ENCODE data around the gene FRMPD3. TPM values are rescaled to one million over a fixed set of nuclear protein-coding genes. Genes with fewer than 3 reads are reported as not detected.

FRMPD3 gene
- total and polyA plus RNA-seq, 2 donors = 0.09 TPM

DNA sequence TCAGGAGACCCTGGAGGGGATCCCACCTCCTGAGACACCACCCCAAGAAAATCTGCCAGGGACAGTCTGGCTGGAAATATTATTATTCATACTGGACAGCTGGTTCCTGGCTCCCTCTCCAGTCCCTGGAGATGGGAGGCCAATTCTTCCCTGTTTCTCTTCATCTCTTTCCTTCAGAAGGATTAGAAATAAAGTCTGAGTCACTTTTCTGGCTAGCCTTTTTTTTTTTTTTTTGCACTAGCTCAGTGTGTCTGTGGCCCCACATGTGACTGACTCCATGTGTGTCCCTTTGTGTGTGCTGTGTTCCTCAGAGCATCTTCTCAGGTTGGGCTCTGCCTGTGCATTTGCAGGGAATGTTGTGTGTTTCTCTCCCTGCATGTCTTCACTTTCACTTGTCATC is 1.8 kb upstream of the FRMPD3 start:
- DNase-seq (ENCODE audit: low read depth in 6 of 9, low spot score in 9 of 9) = no peak
- Histone ChIP-seq H3K27me3 (ENCODE audit: control insufficient read depth in 2 of 2, insufficient read depth in 1 of 2, low read length in 1 of 2) (peaks cover 8 to 55% of the 10 kb centered on the region in 2 donors), H3K9me3 (ENCODE audit: control insufficient read depth in 2 of 2, insufficient read depth in 1 of 2, low read length in 1 of 2) (no peaks in the 10 kb centered on the region), H3K36me3 (ENCODE audit: control insufficient read depth in 2 of 2, insufficient read depth in 2 of 2, low read length in 1 of 2) (no peaks in the 10 kb centered on the region), H3K27ac (ENCODE audit: low read depth in 1 of 2, low read length in 1 of 2) (no peak overlapping the region), H3K4me3 (ENCODE audit: low read length in 2 of 2) (no peak overlapping the region), H3K4me1 (ENCODE audit: control insufficient read depth in 2 of 2, insufficient read depth in 2 of 2, low read length in 2 of 2) (no peaks in the 10 kb centered on the region)

DNA sequence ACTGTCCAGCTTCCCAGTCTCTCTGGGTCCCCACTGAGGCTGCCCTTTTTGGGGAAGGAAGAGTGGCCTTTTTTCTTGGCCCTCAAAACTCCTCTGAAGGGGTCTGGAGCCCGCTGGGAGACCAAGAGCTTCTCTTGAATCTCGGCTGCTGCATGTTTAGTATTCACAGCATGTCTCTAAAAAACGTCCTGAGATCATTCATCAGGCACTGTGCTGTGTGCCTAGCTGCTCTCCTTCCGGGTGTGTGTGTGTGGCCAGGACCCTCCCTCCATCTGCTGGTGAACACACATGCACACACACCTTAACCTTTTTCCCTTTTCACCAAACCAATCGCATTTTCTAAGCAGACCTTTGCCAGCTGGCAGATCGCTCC is 841 bp upstream of the FRMPD3 start:
- Histone ChIP-seq H3K9me3 (ENCODE audit: control insufficient read depth in 2 of 2, insufficient read depth in 1 of 2, low read length in 1 of 2) (no peaks in the 10 kb centered on the region), H3K27ac (ENCODE audit: low read depth in 1 of 2, low read length in 1 of 2) (no peak overlapping the region), H3K27me3 (ENCODE audit: control insufficient read depth in 2 of 2, insufficient read depth in 1 of 2, low read length in 1 of 2) (peaks cover 8 to 53% of the 10 kb centered on the region in 2 donors), H3K4me3 (ENCODE audit: low read length in 2 of 2) (no peak overlapping the region), H3K4me1 (ENCODE audit: control insufficient read depth in 2 of 2, insufficient read depth in 2 of 2, low read length in 2 of 2) (no peaks in the 10 kb centered on the region), H3K36me3 (ENCODE audit: control insufficient read depth in 2 of 2, insufficient read depth in 2 of 2, low read length in 1 of 2) (no peaks in the 10 kb centered on the region)
- 15% methylated on average over 6 of the region's 6 CpGs for WGBS
- DNase-seq (ENCODE audit: low read depth in 6 of 9, low spot score in 9 of 9) = no peak

DNA sequence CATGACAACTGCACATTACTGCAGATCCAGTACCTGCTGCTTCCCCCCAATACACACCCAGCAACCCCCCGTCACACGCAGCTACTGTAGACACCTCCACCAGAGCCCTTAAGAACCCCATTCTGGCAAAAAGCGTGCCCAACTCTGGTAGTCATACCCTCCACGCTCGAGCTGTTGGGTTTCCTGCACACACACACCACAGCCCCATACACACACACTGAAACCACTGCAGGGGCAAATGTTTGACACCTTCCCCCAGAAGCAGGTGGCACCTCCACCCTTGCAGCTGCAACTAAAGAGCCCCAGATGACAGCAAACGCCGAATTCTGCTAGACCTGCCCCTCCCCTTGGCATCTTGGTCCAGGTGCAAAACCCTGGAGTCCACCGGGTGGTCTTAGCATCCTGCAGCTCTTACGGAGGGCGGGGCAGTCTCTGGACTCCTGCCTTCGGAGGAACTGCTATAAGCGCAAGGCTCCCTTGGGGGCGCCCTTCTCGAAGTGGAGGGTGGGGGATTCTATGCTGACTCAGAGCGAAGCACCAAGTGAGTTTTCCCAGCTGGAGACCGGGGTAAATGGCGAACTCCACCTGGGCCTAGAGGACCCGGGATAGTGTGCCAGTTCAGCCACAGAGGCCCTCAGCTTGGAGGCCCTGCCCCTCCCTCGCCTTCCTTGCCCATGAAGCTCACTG is 1.5 kb downstream of the FRMPD3 start:
- peak in 1 of 9 donors; percentile 2 for DNase-seq (ENCODE audit: low read depth in 6 of 9, low spot score in 9 of 9)
- H3K27ac ChIP-seq (ENCODE audit: low read depth in 1 of 2, low read length in 1 of 2) = no peak overlapping the region
- no peaks in the 10 kb centered on the region for H3K9me3 ChIP-seq (ENCODE audit: control insufficient read depth in 2 of 2, insufficient read depth in 1 of 2, low read length in 1 of 2)
- WGBS = 7% methylated on average over 19 of the region's 19 CpGs
- H3K27me3 ChIP-seq (ENCODE audit: control insufficient read depth in 2 of 2, insufficient read depth in 1 of 2, low read length in 1 of 2) = peaks cover 8 to 50% of the 10 kb centered on the region in 2 donors
- H3K4me1 ChIP-seq (ENCODE audit: control insufficient read depth in 2 of 2, insufficient read depth in 2 of 2, low read length in 2 of 2) = no peaks in the 10 kb centered on the region
- no peaks in the 10 kb centered on the region for H3K36me3 ChIP-seq (ENCODE audit: control insufficient read depth in 2 of 2, insufficient read depth in 2 of 2, low read length in 1 of 2)
- H3K4me3 ChIP-seq (ENCODE audit: low read length in 2 of 2) = no peak overlapping the region

DNA sequence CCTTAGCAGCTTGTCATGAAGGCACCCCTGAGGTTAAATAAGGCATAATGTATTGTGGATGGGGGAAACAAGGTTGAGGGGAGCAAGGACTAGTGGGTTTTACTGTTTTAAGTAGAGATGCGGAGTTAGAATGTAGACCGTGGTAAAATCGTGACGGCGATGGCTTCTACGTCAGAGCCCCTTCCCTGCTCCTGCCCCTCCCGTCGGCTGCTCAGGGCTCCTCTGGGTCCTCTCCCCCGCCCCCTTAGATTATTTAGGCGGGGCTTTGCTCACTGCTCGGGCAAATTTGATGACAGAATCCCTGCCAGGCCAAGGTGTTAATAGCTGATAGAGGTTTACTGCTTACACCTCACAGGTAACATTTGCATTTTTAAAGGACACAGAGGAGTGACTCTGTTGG is 2.3 kb downstream of the FRMPD3 start:
- H3K36me3 ChIP-seq (ENCODE audit: control insufficient read depth in 2 of 2, insufficient read depth in 2 of 2, low read length in 1 of 2) = no peaks in the 10 kb centered on the region
- H3K4me1 ChIP-seq (ENCODE audit: control insufficient read depth in 2 of 2, insufficient read depth in 2 of 2, low read length in 2 of 2) = no peaks in the 10 kb centered on the region
- peaks cover 8 to 50% of the 10 kb centered on the region in 2 donors for H3K27me3 ChIP-seq (ENCODE audit: control insufficient read depth in 2 of 2, insufficient read depth in 1 of 2, low read length in 1 of 2)
- H3K9me3 ChIP-seq (ENCODE audit: control insufficient read depth in 2 of 2, insufficient read depth in 1 of 2, low read length in 1 of 2) = no peaks in the 10 kb centered on the region
- H3K4me3 ChIP-seq (ENCODE audit: low read length in 2 of 2) = no peak overlapping the region
- WGBS = 13% methylated on average over 11 of the region's 11 CpGs
- no peak overlapping the region for H3K27ac ChIP-seq (ENCODE audit: low read depth in 1 of 2, low read length in 1 of 2)
- DNase-seq (ENCODE audit: low read depth in 6 of 9, low spot score in 9 of 9) = no peak

DNA sequence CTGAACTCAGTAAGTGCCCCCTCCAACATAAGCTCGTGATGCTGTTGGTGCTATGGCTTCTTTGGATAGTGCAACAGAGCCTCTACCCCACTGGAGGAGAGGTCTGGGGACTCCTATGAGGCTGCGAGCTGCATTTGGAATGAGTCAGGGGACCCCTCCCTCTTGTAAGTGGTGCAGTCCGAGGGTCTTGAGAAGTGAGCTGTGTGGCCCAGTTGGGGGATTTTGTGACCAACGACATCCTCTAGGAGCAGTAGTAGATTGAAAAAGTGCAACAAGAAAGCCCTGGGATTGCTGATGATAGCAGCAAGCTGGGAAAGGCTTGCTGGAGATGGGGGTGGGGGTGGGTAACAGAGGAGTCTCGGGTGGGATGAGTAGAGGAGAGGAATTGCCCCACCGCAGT is 3.1 kb downstream of the FRMPD3 start:
- WGBS = 41% methylated on average over 6 of the region's 6 CpGs
- Histone ChIP-seq H3K9me3 (ENCODE audit: control insufficient read depth in 2 of 2, insufficient read depth in 1 of 2, low read length in 1 of 2) (no peaks in the 10 kb centered on the region), H3K4me3 (ENCODE audit: low read length in 2 of 2) (no peak overlapping the region), H3K27ac (ENCODE audit: low read depth in 1 of 2, low read length in 1 of 2) (no peak overlapping the region), H3K36me3 (ENCODE audit: control insufficient read depth in 2 of 2, insufficient read depth in 2 of 2, low read length in 1 of 2) (no peaks in the 10 kb centered on the region), H3K4me1 (ENCODE audit: control insufficient read depth in 2 of 2, insufficient read depth in 2 of 2, low read length in 2 of 2) (no peaks in the 10 kb centered on the region), H3K27me3 (ENCODE audit: control insufficient read depth in 2 of 2, insufficient read depth in 1 of 2, low read length in 1 of 2) (peaks cover 8 to 46% of the 10 kb centered on the region in 2 donors)
- DNase-seq (ENCODE audit: low read depth in 6 of 9, low spot score in 9 of 9) = no peak

DNA sequence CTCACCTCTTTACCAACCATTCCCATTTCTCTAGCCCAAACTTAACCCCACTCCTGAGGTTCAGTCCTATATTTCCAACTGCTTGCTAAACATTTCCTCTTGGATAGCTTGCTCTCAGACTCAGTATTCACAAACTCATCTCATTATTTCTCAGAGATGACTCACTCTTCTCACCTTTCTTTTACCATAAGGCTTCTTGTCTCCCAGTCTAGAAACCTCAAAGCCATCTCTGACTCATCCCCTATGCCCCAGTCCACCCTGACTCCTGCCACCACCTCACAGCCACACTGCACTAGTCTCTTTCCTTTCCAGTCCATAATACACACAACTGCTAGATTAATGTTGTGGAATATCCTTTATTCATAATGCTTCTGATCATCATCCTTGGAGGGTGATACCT is 4.8 kb downstream of the FRMPD3 start:
- Histone ChIP-seq H3K4me1 (ENCODE audit: control insufficient read depth in 2 of 2, insufficient read depth in 2 of 2, low read length in 2 of 2) (no peaks in the 10 kb centered on the region), H3K27ac (ENCODE audit: low read depth in 1 of 2, low read length in 1 of 2) (no peak overlapping the region), H3K27me3 (ENCODE audit: control insufficient read depth in 2 of 2, insufficient read depth in 1 of 2, low read length in 1 of 2) (peaks cover 8 to 29% of the 10 kb centered on the region in 2 donors), H3K4me3 (ENCODE audit: low read length in 2 of 2) (no peak overlapping the region), H3K36me3 (ENCODE audit: control insufficient read depth in 2 of 2, insufficient read depth in 2 of 2, low read length in 1 of 2) (no peaks in the 10 kb centered on the region), H3K9me3 (ENCODE audit: control insufficient read depth in 2 of 2, insufficient read depth in 1 of 2, low read length in 1 of 2) (no peaks in the 10 kb centered on the region)
- no peak for DNase-seq (ENCODE audit: low read depth in 6 of 9, low spot score in 9 of 9)

DNA sequence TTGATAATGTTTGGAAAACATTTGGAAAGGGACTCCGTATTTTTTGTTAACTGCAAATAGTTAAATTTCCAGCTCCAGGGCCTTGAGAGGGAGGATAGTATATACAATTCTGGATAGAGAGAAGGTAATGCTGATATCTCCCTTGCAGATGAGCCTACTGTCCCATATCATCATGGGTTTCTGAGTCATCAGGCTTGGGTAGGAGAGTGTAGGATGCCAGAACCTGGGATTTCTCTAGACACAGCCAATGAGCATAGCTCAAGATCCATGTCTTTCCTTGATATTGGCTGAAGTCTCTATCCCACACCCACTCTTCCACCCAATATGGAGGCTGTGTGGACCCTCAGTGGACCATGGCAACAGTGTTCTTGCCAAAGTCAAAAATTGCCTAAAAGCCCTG is 7.8 kb downstream of the FRMPD3 start:
- WGBS = 100% methylated on average over 1 of the region's 1 CpG
- DNase-seq (ENCODE audit: low read depth in 6 of 9, low spot score in 9 of 9) = no peak
- no peaks in the 10 kb centered on the region for H3K36me3 ChIP-seq (ENCODE audit: control insufficient read depth in 2 of 2, insufficient read depth in 2 of 2, low read length in 1 of 2)
- no peaks in the 10 kb centered on the region for H3K4me1 ChIP-seq (ENCODE audit: control insufficient read depth in 2 of 2, insufficient read depth in 2 of 2, low read length in 2 of 2)
- no peak overlapping the region for H3K27ac ChIP-seq (ENCODE audit: low read depth in 1 of 2, low read length in 1 of 2)
- H3K9me3 ChIP-seq (ENCODE audit: control insufficient read depth in 2 of 2, insufficient read depth in 1 of 2, low read length in 1 of 2) = no peaks in the 10 kb centered on the region
- peaks cover 0 to 4% of the 10 kb centered on the region in 2 donors for H3K27me3 ChIP-seq (ENCODE audit: control insufficient read depth in 2 of 2, insufficient read depth in 1 of 2, low read length in 1 of 2)
- no peak overlapping the region for H3K4me3 ChIP-seq (ENCODE audit: low read length in 2 of 2)

DNA sequence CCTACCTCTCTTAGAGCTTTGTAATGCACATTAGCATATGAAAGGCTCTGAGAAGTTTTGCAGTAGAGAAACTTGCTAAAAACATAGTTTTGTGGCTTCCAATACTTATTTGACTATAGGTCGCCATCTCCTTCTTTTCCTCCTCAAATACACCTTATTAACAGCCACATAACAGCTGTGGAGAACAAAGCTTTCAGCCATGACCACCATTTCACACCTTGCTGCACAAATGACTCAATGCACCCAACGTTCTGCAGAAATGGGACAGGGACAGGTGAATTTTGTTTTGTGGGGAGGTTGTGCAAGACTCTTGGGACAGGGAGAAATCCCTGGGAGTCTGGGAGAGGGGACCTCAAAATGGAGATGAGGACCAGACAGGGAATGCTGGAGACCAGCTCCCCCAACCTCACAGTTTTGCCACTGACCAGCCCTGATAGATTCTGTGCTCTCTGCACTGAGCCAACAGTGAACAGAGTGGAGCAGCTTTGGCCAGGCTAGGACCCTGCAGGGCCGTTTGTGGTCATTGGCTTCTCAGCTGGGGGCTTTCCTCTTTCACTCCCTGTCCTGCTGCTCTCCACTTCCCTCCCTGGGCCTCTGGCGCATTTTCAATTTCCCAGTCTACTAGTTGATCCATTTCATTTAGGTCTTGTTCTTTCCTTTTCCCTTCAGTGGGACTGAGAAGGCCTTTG is 16.6 kb downstream of the FRMPD3 start:
- no peak overlapping the region for H3K4me3 ChIP-seq (ENCODE audit: low read length in 2 of 2)
- no peak overlapping the region for H3K27ac ChIP-seq (ENCODE audit: low read depth in 1 of 2, low read length in 1 of 2)
- no peaks in the 10 kb centered on the region for H3K36me3 ChIP-seq (ENCODE audit: control insufficient read depth in 2 of 2, insufficient read depth in 2 of 2, low read length in 1 of 2)
- WGBS = 66% methylated on average over 4 of the region's 4 CpGs
- no peak for DNase-seq (ENCODE audit: low read depth in 6 of 9, low spot score in 9 of 9)
- no peaks in the 10 kb centered on the region for H3K27me3 ChIP-seq (ENCODE audit: control insufficient read depth in 2 of 2, insufficient read depth in 1 of 2, low read length in 1 of 2)
- no peaks in the 10 kb centered on the region for H3K9me3 ChIP-seq (ENCODE audit: control insufficient read depth in 2 of 2, insufficient read depth in 1 of 2, low read length in 1 of 2)
- H3K4me1 ChIP-seq (ENCODE audit: control insufficient read depth in 2 of 2, insufficient read depth in 2 of 2, low read length in 2 of 2) = no peaks in the 10 kb centered on the region

DNA sequence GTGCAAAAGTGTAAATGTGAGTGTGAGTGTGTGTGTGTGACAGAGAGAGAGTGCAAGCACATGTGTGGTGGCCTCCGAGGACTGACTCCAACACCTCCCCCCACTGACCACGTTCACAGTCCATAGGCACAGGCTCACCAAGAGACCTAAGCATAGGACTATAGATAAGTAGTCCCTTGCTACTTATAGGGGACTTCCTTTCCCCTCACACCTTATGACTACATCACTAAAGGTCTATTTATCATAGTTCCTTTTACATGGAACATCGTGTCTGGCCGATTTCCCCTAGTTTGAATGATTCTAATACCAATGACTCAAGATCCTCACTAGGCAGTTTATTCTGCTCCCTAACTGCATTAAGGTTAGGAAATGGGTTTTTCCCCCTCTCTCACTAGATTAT is 17.8 kb downstream of the FRMPD3 start:
- no peak for DNase-seq (ENCODE audit: low read depth in 6 of 9, low spot score in 9 of 9)
- Histone ChIP-seq H3K27ac (ENCODE audit: low read depth in 1 of 2, low read length in 1 of 2) (no peak overlapping the region), H3K4me3 (ENCODE audit: low read length in 2 of 2) (no peak overlapping the region), H3K4me1 (ENCODE audit: control insufficient read depth in 2 of 2, insufficient read depth in 2 of 2, low read length in 2 of 2) (no peaks in the 10 kb centered on the region), H3K27me3 (ENCODE audit: control insufficient read depth in 2 of 2, insufficient read depth in 1 of 2, low read length in 1 of 2) (no peaks in the 10 kb centered on the region), H3K36me3 (ENCODE audit: control insufficient read depth in 2 of 2, insufficient read depth in 2 of 2, low read length in 1 of 2) (no peaks in the 10 kb centered on the region), H3K9me3 (ENCODE audit: control insufficient read depth in 2 of 2, insufficient read depth in 1 of 2, low read length in 1 of 2) (no peaks in the 10 kb centered on the region)
- WGBS = 89% methylated on average over 4 of the region's 4 CpGs

Measured in thymus (tissue), 11 donors.